ENCODE measurements around the gene SLC22A7. TPM values are rescaled to one million over a fixed set of nuclear protein-coding genes. Genes with fewer than 3 reads are reported as not detected.

The SLC22A7 gene
- total and polyA plus RNA-seq, 2 of the 8 experiments (the other 6 are each of a cell fraction or from before 2014, with no cell fraction given) = not detected

DNA sequence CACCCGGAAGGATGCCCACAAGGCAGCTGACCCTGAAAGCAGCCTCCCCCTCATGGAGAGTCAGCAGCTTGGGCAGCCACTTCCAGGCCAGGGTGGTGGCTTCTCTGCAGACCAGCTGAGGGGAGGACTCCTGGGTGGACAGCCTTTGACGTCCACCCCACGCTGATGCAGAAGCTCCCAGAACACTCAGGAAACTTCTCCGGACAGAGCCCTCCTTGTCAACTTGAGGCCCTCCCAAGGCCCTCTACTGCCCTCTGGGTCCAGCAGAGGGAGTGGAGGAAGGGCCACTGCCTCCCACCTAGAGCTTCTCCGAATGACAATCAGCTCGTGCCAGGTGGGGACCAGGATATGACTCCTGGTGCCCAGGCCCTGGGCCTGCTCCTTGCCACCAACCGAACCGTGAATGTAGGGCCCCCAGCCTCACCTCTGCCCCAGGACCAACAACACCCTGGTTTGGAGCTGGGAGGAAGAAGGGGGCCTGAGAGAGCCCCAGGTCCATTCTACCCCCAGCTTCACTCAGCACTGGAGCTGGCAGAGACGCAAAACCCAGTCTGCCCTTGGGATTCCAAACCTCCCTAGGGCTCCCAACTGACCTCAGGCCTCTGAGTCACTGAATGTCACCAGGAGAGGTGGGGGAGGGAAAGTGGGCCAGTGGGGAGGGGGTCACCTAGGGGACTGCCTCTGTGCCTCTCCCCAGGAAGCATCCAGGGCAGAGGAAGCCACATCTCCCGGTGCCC lies 10.9 kb upstream of the SLC22A7 start:
- Histone ChIP-seq H3K27ac (ENCODE audit: low read depth, low read length) (no peak overlapping the region), H3K9me3 (ENCODE audit: insufficient read depth in 2 of 2, low read depth in 1 of 2, low read length in 1 of 2) (no peaks in the 10 kb centered on the region), H3K79me1 (ENCODE audit: low read depth, low read length) (no peaks in the 10 kb centered on the region), H2BK120ac (replicated peaks; ENCODE audit: low read depth, low read length) (no peak overlapping the region), H4K5ac (ENCODE audit: insufficient read length, low read depth, low read length) (no peak overlapping the region), H3K36me3 (ENCODE audit: control insufficient read depth in 2 of 4, insufficient read depth in 4 of 4, low read length in 3 of 4) (no peaks in the 10 kb centered on the region), H2AK5ac (ENCODE audit: low read depth, low read length) (no peak overlapping the region), H2BK20ac (ENCODE audit: low read length) (no peak overlapping the region), H3K14ac (ENCODE audit: insufficient read length) (no peak overlapping the region), H3K18ac (ENCODE audit: extremely low read depth, low read length) (no peak overlapping the region), H3K23me2 (ENCODE audit: low read depth, low read length) (no peaks in the 10 kb centered on the region; the same call in 1 of the 2 replicates), H3K4me2 (ENCODE audit: insufficient read depth in 1 of 2, low read depth in 2 of 2, low read length in 2 of 2) (no peak overlapping the region), H3K4ac (replicated peaks; ENCODE audit: insufficient read length, low read depth, low read length) (no peak overlapping the region), H2BK5ac (ENCODE audit: low read depth, low read length) (no peak overlapping the region), H4K91ac (replicated peaks; ENCODE audit: insufficient read length, low read length) (no peak overlapping the region), H3K23ac (ENCODE audit: insufficient read length) (no peak overlapping the region), H3K27me3 (replicated peaks in 1 of 4; ENCODE audit: control insufficient read depth in 3 of 4, extremely low read depth in 1 of 4, insufficient read depth in 3 of 4, low read length in 3 of 4) (peaks cover 0 to 28% (median 19%) of the 10 kb centered on the region in 4 experiments; a peak in 5 of 7 replicates), H4K8ac (ENCODE audit: extremely low read depth, insufficient read depth, low read length) (no peak overlapping the region), H4K20me1 (replicated peaks in 1 of 2; ENCODE audit: control insufficient read depth in 1 of 2, insufficient read depth in 2 of 2, low read length in 2 of 2) (no peaks in the 10 kb centered on the region), H3K4me1 (replicated peaks in 1 of 4; ENCODE audit: control insufficient read depth in 3 of 4, insufficient read depth in 4 of 4, low read length in 3 of 4) (peaks cover 0 to 14% (median 9%) of the 10 kb centered on the region in 4 experiments; a peak in 5 of 7 replicates), H3K9ac (replicated peaks in 1 of 4; ENCODE audit: extremely low read depth in 1 of 4, low read depth in 3 of 4, low read length in 3 of 4) (no peak overlapping the region), H2BK12ac (ENCODE audit: low read depth, low read length) (peak overlapping the region; percentile 35; the same call in 1 of the 2 replicates), H3K79me2 (ENCODE audit: control insufficient read depth in 1 of 2, insufficient read depth in 2 of 2, low read length in 2 of 2) (no peaks in the 10 kb centered on the region), H3K56ac (replicated peaks; ENCODE audit: insufficient read length, low read depth, low read length) (no peak overlapping the region), H2AFZ (ENCODE audit: low read length) (no peak overlapping the region), H3K4me3 (ENCODE audit: extremely low read depth in 1 of 4, insufficient read depth in 2 of 4, low read depth in 3 of 4, low read length in 4 of 4) (no peak overlapping the region), H2BK15ac (ENCODE audit: low read length) (no peak overlapping the region)
- ChIA-PET POLR2A (ENCODE audit: partially characterized antibody) (interaction anchor here (1.0 to 3.5 kb wide), 8 partner anchors 9 to 58 kb away, joined by 3 to 16 read pairs (median 4); partner anchors contain the start of genes CRIP3, DNPH1 and SLC22A7), CTCF (ENCODE audit: partially characterized antibody) (interaction anchor here (0.6 to 3.9 kb wide), 28 partner anchors 9 to 149 kb away, joined by 3 to 50 read pairs (median 4); partner anchors contain the start of genes CRIP3, DNPH1 and SLC22A7)
- WGBS, 2 experiments (ENCODE audit: extremely low coverage in 1 of 2, insufficient coverage in 1 of 2, insufficient read length in 1 of 2, insufficient replicate concordance in 2 of 2, low coverage in 1 of 2, low lambda C conversion rate in 2 of 2, missing lambda C conversion rate in 1 of 2) = 77% methylated on average over 9 of the region's 10 CpGs; no CpG with 5 or more reads in 1 of the 2 experiments
- no peak for DNase-seq (ENCODE audit: low read depth in 1 of 2, low spot score in 2 of 2)
- FAIRE-seq = no peak
- TF ChIP-seq, protein P1, sequence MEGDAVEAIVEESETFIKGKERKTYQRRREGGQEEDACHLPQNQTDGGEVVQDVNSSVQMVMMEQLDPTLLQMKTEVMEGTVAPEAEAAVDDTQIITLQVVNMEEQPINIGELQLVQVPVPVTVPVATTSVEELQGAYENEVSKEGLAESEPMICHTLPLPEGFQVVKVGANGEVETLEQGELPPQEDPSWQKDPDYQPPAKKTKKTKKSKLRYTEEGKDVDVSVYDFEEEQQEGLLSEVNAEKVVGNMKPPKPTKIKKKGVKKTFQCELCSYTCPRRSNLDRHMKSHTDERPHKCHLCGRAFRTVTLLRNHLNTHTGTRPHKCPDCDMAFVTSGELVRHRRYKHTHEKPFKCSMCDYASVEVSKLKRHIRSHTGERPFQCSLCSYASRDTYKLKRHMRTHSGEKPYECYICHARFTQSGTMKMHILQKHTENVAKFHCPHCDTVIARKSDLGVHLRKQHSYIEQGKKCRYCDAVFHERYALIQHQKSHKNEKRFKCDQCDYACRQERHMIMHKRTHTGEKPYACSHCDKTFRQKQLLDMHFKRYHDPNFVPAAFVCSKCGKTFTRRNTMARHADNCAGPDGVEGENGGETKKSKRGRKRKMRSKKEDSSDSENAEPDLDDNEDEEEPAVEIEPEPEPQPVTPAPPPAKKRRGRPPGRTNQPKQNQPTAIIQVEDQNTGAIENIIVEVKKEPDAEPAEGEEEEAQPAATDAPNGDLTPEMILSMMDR (IDR thresholded peaks at IDR 0.05; ENCODE audit: control extremely low read depth in 1 of 3, insufficient read depth in 1 of 3, low read depth in 1 of 3, low read length in 3 of 3) = peak in 2 of 3 experiments; percentile 63 to 67; a peak in 3 of 4 replicates
- TF ChIP-seq RAD21 (IDR thresholded peaks at IDR 0.05 in 1 of 2, conservative IDR thresholded peaks at IDR 0.05 in 1 of 2; ENCODE audit: low read depth in 2 of 2, low read length in 2 of 2) (peak; percentile 57 to 68), BRCA1 (IDR thresholded peaks at IDR 0.05; ENCODE audit: low read depth, low read length) (no peak), POU5F1 (IDR thresholded peaks at IDR 0.05; ENCODE audit: low read depth, low read length) (peak; percentile 18; the same call in 1 of the 2 replicates)
